GM21390 (cell line): ENCODE measurements around the gene SORCS2.

ENCODE experiments used
- ATAC-seq: cut with Tn5 transposase; IDR thresholded peaks from one replicate; pipeline ENCODE4 v1.9.1; 2021; ENCODE audit not compliant: unreplicated experiment

The SORCS2 gene

DNA sequence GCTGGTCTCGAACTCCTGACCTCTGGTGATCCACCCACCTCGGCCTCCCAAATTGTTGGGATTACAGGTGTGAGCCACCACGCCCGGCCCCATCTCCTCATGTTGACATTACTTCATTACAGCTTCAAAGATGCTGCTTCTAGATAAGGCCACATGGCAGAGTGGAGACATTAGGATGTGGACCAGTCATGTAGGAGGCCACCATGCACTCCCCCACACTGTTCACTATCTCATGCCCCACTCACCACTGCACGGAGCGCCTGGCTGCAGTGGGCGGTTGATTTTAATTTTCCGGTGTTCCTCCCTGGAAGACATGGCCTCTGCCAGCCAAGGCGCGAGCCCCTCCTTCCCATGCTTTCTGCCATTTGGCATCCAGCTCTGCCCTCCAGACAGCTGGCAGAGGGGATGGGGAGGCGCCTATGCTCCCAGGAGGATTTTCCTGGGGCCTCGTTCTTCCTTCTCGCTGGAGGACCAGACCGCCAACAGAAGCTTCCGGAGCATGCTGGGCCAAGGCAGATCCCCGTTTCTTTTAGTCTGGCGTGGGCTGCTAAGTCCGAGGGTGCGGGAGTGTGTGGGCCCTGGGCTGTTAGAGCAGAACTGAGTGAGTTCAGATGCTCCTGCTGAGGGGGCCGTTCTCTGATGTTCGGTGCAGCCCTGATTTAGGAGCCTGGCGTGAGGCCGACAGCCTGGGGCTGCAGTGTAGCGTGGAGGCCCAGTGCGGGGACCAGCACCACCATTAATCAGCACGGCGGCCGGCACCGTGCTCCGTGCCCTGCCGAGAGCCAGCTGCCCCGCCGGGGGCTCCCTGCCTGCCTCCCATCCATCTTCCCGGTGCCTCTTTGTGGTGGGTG, 93.1 kb downstream of the SORCS2 start:
- no peak for ATAC-seq

DNA sequence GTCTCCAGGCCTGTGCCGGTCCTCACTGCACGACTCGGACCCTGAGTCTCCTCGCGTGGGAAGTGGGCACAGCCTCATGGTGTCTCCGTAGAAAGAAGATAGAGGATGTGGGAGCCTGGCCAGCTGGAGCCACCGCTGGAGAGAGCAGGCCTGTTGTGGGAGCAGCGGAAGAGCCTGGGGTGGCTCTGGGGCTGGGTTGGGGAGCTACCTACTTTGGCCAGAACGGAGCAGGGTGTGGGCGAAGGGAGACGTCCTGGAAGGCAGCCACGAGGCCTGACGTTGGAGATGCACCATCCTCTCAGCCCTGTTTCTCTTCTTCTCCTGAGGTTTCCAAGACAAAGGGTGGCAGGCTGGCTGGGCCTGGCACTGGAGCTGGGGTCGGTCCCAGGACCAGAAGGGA, 93.8 kb downstream of the SORCS2 start:
- no peak for ATAC-seq

DNA sequence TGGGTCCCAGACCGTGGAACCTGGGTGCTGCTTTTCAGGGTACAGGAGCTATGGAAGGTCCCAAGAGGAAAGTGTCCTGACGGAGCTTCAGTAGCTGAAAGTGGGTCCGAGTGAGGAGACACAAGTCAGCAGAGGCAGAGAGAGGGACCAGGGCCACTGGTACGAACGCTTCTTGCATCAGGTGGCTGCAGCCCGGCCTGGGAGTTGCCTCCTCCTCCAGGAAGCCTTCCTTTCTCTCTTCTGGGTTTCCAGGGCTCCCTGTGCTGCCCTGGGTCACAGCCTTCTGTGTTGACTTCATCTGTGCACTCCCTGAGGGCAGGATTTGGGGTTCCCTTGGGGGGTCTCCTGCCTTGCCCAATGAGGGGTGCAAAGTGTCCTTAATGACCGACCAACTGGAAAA, 94.5 kb downstream of the SORCS2 start:
- no peak for ATAC-seq

DNA sequence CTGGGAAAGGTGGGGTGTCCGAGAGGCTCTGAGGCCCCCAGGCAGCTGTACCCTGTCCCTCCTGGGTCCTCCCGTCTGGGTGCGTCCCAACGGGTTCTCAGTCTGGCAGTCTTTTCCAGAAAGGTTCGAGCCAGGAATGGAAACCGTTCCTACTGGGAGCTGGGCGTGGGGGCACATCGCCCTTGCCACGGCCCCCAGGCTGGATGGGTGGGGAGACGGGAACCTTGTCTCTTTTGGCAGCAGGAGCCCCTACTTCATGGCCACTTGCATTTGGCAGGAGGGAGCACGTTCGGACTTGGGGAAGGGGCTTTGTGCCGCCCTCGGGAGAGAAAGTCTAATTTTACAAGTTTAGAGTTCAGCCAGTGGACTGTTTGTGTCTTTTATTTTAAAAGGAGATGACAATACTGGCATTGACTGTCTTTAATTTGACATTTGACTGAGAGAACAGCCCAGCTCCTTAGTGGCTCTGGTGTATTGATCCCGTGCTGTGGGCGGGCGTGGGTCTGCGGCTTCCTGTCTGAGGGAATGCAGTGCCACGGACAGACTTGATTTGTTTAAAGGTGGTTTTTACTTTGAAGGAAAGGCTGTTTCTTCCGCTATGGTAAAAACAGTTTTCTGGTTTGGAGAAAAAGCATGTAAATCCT, 95.1 kb downstream of the SORCS2 start:
- ATAC-seq, result no peak

DNA sequence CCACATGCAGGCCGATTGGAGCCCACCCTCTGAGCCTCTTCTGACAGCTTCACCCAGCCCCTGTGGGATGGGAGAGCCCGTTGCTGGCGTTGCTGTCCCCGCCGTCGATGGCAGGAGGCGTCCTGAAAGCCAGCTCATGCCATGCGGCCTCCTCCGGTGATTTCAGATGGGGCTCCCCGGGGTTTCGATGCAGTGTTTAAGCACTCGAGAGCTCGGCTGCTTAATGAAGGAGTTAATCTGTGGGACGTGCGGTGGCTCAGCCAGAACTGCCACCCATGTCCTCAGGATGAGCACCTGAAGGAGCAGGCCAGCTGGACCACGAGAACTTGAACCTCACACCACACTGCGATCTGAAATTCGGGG, 95.6 kb downstream of the SORCS2 start:
- ATAC-seq, result no peak

DNA sequence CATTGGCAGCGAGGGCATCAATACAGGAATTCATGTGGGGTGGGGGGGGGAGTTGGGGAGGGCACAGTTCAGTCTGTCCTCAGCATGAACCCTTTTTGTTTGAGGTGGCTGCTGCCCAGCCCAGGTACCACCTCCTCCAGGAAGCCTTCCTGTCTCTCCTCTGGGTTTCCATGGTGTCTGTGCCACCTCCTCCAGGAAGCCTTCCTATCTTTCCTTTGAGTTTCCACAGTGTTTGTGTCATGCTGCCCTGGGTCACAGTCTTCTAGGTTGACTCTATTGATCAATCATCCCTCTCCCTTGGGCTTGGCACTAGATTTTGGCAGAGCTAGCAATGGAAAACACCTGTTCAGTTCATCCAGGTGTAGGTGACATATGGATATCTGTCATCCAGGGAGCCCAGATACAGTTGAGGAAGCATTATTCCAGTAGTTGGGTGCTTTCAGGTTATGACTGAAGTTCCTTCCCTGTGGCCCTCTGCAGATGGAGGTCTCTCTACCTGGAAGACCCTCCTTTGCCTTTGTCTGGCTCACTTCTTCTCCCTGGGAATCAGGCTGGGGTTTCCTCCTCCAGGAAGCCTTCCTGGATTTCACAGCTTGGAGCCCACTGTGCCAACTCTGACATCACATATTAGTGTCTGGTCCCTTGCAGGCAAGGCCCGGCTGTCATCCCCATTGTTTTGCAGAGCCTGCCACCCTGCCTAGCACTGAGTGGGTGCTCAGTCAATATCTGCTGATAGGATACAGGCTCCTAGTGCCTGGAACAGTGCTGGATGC, 96.6 kb downstream of the SORCS2 start:
- no peak for ATAC-seq

DNA sequence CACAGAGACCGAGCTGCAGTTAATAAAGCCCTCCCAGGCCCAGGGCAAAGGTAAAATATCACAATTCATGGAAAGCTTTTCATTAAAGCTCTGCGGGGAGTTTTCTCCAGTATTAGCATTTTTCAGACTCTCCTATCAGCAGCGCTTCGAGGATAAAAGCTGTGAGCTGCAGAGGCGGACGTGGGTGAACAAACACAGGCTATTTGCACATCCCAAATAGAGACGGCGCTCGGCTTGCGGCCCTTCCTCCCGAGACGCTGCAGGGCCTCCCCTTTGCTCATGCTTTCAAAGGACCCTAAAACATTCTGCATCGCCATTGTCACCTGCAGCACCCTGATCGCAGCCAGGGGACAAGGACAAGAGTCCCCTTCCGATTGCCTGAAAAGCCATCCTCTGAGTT, 97.3 kb downstream of the SORCS2 start:
- ATAC-seq, result no peak

DNA sequence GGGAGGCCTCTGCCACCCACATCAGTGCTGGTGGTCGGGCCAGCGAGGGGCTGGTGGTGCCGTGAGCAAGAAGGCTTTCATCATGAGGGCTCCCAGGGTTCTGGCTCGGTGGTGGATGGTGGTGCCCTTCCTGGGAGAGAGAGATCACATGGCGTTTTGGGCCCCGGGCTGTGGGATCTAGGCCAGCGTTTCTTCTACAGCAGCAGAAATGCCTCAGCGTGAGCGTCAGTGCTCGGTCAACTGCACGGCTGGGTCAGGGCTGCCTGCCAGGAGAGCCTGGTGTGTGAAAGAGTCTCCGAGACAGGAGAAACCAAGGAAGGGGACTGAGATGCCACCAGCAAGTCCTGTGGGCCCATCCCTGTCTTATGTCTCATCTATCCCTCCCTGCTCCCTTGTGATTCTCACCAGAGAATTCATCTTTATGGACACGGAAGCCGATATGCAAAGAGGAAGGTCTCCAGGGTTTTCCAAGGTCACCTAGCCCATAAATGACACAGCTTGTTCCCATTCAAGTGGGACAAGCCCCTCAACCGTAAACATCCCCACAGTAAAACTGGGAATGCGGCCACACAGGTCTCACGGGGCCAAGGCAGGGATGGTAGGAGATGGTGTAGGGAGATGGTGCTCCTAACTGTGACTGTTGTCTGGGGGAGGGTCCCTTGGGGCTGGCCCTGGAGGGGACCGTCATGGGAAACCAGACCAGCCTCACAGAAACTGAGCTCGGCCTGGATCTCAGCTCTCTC, 99.2 kb downstream of the SORCS2 start:
- ATAC-seq, result no peak

DNA sequence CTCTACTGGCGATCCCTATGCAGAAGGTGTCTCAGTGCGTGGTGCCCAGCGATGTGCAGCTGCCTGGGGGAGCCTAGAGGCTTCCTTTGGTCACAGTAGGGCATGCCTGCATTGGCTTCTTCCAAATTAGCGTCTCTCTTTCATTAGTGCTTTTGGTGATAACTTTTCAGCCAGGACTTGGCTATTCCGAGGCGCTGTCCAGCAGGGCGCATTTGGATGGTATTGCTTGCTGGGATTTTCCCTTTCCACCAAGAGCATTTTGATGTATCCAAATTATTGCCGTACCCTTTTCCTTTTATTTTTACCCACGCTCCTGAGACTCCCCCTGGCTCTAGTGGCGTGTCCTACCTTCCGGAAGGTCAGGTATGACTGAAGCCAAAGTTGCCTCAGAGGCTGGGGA, 101.4 kb downstream of the SORCS2 start:
- no peak for ATAC-seq

DNA sequence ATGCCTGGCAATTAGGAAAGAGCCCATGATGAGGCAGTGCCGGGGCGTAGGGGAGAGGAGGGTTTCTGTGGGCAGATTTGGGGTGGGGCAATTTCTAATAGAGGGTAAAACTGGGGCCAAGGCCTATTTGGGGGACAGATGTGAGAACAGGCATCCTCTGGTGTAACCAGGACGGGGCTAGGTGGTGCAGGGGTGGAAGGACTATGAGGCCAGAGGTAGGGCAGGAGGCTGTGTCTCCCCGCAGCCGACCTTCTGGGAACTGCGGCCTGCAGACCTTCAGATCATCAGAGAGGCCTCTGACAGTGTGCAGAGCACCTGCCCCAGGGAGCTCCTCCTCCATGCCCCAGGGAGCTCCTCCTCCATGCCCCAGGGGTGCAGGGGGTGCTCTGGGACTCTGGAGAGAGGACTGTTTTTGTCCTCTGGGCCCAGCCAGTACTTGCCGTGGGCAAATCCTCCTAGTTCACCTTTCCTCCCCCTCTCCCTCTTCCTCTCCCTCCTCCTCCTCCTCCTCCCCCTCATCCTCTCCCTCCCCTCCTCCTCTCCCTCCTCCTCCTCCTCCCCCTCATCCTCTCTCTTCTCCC, 101.9 kb downstream of the SORCS2 start:
- no peak for ATAC-seq

DNA sequence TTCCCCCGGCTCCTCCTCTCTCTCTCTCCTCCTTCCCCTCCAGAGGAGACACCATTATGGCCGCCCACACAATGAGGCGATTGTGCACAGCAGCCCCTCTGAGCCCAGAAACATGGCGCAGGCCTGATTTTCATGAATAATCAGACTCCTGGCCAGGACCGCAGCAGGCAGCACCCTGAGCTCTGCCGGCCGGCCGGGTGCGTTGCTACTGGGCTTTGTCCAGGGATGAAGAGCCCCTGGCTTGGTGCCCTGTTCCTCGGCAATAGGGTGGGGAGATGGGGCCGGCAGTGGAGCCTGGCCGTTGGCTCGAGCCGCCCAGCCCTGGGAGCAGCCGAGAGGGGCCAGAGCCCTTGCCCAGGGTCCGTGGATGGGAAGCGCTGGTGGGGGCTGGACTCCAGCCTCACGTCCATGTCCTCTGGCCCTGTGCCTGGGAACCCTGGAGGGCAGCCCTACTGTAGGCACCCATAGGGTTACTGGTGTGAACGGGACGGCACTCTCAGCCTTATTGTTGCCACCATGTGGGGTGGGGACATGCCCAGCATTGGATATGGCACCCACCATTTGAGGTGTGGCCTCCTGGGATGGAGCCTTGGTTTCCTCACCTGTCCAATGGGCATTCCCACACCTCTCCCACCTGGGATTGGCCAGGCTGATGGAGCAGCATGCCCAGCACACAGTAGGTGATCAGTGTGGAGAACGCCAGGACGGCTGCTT, 103.0 kb downstream of the SORCS2 start:
- no peak for ATAC-seq

DNA sequence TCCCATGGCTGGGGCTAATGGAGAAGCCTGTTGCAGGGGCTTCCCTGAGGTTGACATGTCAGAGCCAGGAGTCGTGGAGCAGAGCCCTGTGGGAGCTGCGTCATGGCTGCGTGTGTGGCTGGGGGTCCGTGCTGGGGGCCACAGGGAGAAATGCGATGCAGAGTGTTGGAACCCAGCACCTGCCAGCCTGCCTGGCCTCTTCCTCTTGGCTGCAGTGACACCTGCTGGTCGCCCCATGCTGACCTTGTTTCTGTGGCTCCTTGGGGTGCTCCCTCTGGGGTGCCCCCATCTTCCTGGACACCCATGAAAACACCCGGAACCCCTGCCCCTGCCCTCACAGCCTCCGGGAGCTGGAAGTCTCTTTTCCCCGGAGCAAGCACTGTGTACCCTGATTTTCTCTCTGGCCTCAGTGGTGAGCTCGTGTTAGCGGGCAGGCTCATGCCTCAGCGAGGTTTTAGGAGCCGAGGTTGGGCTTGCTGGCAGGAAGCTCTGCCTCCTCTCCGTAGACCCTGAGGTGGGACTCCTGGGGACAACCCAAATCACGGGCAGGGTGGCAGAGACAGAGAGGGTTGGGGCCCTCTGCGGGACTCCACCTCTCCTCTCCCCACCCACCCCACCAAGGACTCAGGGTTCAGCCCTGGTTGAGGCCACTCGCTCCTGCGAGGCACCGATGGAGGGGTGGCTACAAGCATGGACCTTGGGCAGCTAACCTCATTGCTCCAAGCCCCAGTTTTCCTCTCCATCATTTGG, 103.7 kb downstream of the SORCS2 start:
- no peak for ATAC-seq

DNA sequence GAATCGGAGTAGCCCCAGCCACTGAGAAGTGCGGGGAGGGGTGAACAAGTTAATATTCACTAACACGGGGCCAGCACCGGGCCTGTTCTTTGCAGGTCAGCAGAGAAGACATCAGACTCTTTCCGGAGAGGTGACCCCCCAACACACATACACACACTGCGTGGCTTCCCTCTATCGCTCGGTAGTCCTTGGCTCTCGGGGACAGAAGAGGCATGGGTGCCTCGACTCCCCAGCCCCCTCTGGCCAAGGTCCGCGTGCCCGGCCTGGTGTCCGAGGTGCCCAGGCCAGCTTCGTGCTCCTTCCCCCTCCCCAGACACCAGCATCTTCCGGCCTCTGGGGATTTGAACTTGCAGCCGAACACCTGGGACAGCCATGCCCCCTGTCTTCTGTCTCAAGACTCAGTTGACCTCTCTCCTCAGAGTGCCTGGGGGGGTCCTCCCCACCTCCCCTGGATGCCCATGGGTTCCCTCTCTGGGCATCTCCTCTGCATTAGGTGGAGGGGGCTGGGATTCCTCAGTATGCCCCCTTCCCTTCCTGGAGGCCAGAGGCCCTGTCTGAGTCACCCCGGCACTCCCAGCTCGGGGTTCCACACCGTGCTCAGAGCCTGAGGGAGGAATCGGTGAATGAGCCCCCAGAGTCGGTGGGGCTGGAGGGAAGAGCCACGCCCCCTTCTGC, 104.5 kb downstream of the SORCS2 start:
- ATAC-seq, result no peak

DNA sequence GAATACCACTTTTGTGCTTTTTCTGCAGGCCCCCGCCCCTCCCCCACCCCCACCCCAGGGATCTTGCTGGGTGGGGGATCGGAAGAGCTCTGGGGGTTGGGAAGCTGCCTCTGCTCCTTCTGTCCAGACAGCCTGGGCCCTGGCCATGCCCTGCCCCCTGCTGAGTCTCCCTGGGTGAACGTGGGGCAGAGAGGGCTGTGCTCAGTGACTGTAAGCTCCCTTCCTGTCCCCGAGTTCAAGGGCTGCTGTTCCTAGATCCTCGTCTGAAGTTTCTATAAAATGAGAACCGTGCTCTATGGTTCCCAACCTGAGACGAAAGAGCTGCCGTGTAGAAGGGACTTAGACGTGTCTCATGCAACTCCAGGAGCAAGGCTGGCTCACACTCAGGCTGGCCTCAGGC, 105.0 kb downstream of the SORCS2 start:
- ATAC-seq, result no peak

DNA sequence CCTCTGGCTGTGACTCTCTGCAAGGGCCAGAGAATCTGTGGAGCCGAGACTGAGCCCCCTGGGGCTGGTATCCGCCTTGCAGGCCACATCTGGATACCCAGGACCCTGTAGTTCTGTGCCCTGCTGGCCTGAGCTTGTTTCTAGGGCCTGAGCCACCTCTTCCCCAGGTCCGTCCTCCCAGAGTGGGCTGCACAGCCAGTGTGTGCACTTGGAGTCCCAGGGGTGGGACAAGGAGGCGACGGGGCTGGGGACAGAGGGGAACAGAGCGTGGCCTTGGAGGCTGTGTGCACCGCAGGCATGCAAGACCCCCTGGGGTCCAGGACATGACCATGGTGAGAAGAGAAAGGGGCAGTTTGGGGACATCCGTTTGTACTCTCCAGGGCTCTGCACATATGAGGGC, 105.5 kb downstream of the SORCS2 start:
- ATAC-seq, result no peak

DNA sequence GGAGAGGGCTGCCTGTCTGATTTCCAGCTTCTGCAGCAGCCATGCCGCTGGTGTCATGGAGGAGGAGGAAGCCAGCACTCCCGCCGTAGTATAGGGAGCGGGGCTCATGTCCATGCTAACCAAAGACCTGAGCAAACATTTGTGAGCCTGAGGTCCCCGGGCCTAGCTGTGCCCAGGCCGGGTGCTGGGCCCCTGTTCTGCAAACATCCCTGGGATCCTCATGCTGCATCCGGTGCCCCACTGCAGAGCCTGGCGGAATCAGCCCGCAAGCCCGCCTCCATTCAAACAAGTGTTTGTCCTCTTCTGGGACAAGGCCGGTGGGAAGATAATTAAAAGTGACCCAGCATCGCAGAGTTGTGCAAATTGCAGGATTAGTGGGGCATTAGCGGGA, 106.3 kb downstream of the SORCS2 start:
- ATAC-seq, result no peak

DNA sequence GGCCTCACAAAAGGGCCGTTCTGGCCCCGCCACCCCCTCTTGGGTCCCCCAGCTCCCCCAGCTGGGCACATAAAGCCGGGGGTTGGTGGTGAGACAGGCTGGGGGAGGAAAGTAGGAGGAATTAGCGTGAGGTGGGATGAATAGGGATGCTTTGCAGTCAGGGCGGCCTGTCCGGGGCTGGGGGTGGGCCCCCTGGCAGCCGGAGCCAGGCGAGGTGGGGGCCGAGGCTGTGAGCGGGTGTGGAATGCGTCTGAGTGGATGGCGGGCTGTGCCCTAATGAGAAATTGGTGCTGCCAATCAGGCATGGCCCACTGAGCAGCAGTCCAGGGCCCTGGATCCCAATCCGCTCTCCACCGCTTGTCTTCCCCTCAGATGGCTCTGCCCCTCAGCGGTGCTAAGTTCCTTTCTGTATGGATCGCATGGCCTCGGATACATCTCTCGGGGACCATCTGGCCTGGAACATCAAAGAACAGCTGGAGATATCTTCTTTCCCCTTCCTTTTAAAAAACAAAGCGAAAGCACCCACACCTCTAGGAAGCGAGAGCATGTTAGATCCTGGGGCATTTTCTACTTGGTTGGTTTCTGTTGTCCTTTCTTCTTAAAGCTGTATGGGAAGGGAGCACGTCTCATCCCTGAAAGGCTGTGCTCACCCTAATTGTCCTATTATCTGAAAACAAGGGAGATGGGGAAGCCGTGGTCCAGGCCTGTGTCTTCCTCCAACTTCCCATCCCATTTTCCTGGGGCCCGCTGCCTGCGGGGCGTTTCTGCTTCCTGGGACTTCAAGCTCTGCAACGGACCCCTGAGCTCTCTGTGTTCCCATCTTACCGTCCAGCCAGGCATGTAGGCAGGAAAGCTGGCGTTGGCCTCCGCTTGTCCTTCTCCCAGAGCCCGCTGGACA, 106.9 kb downstream of the SORCS2 start:
- no peak for ATAC-seq
